Activated T-cell treated with anti-CD3 and anti-CD28 coated beads for 48 hours (primary cell): ENCODE data around the gene PRUNE1.

Source experiments
- DNase-seq: peaks from one replicate; pipeline ENCODE4 v3.0.0-alpha.2; 2020; ENCODE audit warnings: low read depth

PRUNE1 gene

GRCh38 chr1:151006327-151007052 lies 1.8 kb upstream of the PRUNE1 start, which contains the start of gene MINDY1:
TSS of gene MINDY1 (minus strand) at chr1:151006902. CDS start at chr1:151002617, 4,285 bp downstream.
- peak; percentile 27 for DNase-seq

DNA sequence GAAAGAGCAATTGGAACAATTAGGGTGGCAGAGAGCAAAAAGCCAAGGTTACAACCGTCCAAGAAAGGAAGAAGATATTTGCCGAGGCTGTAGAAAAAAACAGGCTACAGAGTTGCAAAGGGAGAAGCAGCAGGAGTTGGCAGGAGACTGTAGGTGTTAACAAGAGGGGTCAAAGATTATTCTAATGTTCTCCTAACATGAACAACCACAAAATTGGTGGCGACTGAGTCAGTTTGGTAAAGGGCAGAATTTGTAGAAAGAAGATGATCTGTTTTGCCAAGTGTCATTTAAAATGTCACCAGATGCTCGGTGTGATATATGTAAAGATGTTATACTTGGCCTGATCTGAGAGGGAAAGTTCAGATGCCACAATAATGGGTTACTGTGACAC lies 401 bp upstream of the PRUNE1 start:
- no peak for DNase-seq

- no peak for DNase-seq
Observed at GRCh38 chr1:151009206-151009587, 948 bp downstream of the PRUNE1 start.

DNA sequence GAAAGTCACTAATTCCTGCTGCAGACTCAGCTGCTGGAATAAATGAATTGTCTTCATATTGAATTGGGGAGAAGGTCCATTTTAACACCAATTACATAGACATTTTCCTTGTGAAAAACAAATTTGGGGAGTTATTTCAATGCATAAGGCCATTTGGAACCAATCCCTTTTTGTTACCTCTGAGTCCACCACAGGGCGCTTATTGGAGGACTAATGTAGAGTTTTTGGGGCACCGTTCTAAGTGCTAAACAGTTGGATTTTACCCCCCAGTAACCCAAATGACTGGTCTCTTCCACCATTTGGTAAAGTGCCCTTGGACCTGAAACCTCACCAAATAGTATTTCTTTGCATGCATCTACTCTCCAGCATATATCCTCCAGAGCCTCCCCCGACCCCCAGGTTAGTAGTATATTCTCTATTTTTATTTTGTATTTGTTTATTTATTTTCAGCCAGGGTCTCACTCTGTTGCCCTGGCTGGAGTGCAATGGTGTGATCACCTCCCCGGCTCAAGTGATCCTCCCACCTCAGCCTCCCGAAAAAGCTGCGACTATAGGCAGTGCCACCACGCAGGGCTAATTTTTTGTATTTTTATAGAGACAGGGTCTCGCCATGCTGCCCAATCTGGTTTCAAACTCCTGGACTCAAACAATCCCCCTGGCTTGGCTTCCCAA lies 1.6 kb downstream of the PRUNE1 start:
- no peak for DNase-seq

GRCh38 chr1:151010346-151010726 lies 2.1 kb downstream of the PRUNE1 start:
- DNase-seq: no peak

DNA sequence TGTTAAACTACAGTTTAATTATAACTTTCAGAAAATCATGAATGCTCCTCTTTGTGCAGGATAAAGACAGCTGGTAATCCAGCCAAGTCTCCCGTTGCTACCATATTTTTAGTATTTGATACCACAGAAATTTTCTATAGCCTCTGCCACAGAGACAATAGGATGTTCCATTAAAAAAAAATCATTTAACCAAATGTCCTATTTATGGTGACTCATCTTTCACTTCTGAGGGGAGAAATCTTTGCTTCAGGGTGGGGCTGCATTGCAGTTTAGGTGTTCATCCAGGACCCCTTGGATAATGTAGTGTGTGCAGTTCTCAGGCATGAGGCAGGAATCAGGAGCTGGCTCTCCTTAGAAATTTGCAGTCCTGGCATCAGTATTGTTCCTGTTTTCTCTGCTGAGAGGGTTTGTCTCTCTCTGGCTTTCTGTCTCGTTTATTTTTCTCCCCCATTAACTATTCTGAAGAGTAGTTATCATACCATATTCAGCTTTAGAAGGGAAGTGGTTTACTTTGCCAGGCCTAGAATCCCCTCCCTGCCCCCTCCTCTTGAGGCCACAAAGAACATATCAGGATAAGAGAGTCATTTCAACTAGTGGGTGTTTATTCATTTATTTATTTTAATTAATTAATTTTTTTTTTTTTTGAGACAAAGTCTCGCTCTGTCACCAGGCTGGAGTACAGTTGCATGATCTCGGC lies 3.1 kb downstream of the PRUNE1 start:
- no peak for DNase-seq

GRCh38 chr1:151012684-151013471 lies 4.6 kb downstream of the PRUNE1 start:
- no peak for DNase-seq

GRCh38 chr1:151013518-151013917 lies 5.3 kb downstream of the PRUNE1 start:
- DNase-seq: no peak

- DNase-seq: peak; percentile 71
Observed at GRCh38 chr1:151024540-151025146, 16.4 kb downstream of the PRUNE1 start.

GRCh38 chr1:151026460-151026859 lies 18.2 kb downstream of the PRUNE1 start:
- no peak for DNase-seq

GRCh38 chr1:151032164-151032563 lies 23.9 kb downstream of the PRUNE1 start:
- DNase-seq: no peak

GRCh38 chr1:151035167-151035566 lies 26.9 kb downstream of the PRUNE1 start:
- no peak for DNase-seq

DNA sequence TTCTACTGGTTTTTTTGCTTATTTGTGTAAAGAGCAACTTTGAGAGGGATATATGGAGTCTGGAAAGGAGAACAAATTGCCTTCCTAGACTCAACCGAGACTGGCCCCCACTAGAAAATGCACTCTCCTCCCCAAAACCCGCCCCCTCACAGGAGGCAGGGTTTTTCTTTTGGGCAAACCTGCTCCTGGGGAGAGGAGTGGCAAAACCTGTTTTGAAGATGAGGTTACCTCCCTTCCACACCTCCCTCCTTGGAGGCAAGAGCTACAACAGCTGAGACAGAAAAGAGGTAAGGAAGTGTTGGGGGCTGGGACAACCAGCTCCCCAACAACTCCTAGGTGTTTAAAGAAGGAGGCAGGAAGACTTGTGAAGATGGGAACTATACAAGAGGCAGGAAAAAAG lies 28.1 kb downstream of the PRUNE1 start, which contains the start of gene BNIPL:
Gene BNIPL (plus strand): TSS at position 231 of the 400 bp plus-strand sequence. CDS start 140 bp downstream, at position 371.
- no peak for DNase-seq

GRCh38 chr1:151037032-151037431 lies 28.8 kb downstream of the PRUNE1 start:
- no peak for DNase-seq

DNA sequence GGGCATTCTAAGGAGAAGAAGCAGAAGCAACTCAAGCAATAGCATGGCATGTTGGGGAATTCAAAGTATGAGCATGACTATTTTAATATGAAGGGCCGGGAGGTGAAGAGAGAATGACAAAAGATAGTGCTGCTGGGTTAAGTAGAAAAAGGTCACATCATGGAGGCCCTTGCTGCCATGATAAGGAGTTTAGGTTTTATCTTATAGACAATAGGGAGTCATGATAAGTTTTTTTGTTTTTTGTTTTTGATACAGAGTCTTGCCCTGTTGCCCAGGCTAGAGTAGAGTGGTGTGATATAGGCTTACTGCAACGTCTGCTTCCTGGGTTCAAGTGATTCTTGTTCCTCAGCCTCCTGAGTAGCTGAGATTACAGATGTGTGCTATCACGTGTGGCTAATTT lies 31.3 kb downstream of the PRUNE1 start:
- no peak for DNase-seq

- no peak for DNase-seq
Observed at GRCh38 chr1:151043163-151043562, 34.9 kb downstream of the PRUNE1 start.

DNA sequence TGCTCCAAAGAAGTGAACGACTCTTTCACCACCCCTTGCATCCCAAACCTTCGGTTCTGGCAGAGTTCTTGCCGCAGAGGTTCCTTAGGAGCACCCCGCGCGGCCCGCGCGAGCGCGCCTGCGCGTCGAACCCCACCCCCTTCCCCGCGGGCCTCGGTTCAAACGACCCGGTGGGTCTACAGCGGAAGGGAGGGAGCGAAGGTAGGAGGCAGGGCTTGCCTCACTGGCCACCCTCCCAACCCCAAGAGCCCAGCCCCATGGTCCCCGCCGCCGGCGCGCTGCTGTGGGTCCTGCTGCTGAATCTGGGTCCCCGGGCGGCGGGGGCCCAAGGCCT lies 39.3 kb downstream of the PRUNE1 start, which contains the start of gene C1orf56:
Gene C1orf56 (plus strand): TSS at position 161 of the 334 bp plus-strand sequence. CDS start 97 bp downstream, at position 258.
- peak; percentile 51 for DNase-seq

DNA sequence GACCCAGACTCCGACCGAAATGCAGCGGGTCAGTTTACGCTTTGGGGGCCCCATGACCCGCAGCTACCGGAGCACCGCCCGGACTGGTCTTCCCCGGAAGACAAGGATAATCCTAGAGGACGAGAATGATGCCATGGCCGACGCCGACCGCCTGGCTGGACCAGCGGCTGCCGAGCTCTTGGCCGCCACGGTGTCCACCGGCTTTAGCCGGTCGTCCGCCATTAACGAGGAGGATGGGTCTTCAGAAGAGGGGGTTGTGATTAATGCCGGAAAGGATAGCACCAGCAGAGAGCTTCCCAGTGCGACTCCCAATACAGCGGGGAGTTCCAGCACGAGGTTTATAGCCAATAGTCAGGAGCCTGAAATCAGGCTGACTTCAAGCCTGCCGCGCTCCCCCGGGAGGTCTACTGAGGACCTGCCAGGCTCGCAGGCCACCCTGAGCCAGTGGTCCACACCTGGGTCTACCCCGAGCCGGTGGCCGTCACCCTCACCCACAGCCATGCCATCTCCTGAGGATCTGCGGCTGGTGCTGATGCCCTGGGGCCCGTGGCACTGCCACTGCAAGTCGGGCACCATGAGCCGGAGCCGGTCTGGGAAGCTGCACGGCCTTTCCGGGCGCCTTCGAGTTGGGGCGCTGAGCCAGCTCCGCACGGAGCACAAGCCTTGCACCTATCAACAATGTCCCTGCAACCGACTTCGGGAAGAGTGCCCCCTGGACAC lies 39.8 kb downstream of the PRUNE1 start:
- DNase-seq: peak; percentile 50

- DNase-seq: no peak
Observed at GRCh38 chr1:151048645-151049032, 40.4 kb downstream of the PRUNE1 start.

GRCh38 chr1:151049458-151049857 lies 41.2 kb downstream of the PRUNE1 start:
- no peak for DNase-seq
